Measurements from ENCODE around the gene SMOC1.

Gene SMOC1

GRCh38 chr14:70005281-70005805 lies 126.1 kb downstream of the SMOC1 start:
- no peaks in the 10 kb centered on the region for H4K20me1 ChIP-seq (ENCODE audit: insufficient read depth, low read length)
- H3K36me3 ChIP-seq (ENCODE audit: insufficient read depth, low read length): no peaks in the 10 kb centered on the region
- no peak overlapping the region for H2AFZ ChIP-seq (ENCODE audit: low read length)
- no peaks in the 10 kb centered on the region for H3K79me2 ChIP-seq (ENCODE audit: insufficient read depth, low read length)
- H3K4me2 ChIP-seq (ENCODE audit: low read length): no peak overlapping the region
- no peak overlapping the region for H3K27ac ChIP-seq (ENCODE audit: low read depth, low read length, poor library complexity, severe bottlenecking)
- no peaks in the 10 kb centered on the region for H3K9me3 ChIP-seq (ENCODE audit: low read length)
- no peak overlapping the region for H3K9ac ChIP-seq (ENCODE audit: low read length)
- H3K4me3 ChIP-seq (ENCODE audit: low read depth, low read length, poor library complexity, severe bottlenecking): no peak overlapping the region
- no peaks in the 10 kb centered on the region for H3K9me2 ChIP-seq (ENCODE audit: low read depth, low read length)
- no peaks in the 10 kb centered on the region for H3K27me3 ChIP-seq (ENCODE audit: insufficient read depth, low read length)
- H3F3A ChIP-seq (ENCODE audit: insufficient read depth, low read length): no peaks in the 10 kb centered on the region
- H3K4me1 ChIP-seq (ENCODE audit: insufficient read depth, low read length, severe bottlenecking): no peaks in the 10 kb centered on the region
- TF ChIP-seq CTCF (IDR thresholded peaks at IDR 0.05; ENCODE audit: low read length) (no peak), EZH2 (IDR thresholded peaks at IDR 0.05; ENCODE audit: borderline replicate concordance, low read length) (no peak)

GRCh38 chr14:70006699-70007098 lies 127.5 kb downstream of the SMOC1 start:
- H3K4me3 ChIP-seq (ENCODE audit: low read depth, low read length, poor library complexity, severe bottlenecking): no peak overlapping the region
- TF ChIP-seq EZH2 (IDR thresholded peaks at IDR 0.05; ENCODE audit: borderline replicate concordance, low read length) (no peak), CTCF (IDR thresholded peaks at IDR 0.05; ENCODE audit: low read length) (no peak)
- no peaks in the 10 kb centered on the region for H3K9me3 ChIP-seq (ENCODE audit: low read length)
- no peak overlapping the region for H3K27ac ChIP-seq (ENCODE audit: low read depth, low read length, poor library complexity, severe bottlenecking)
- no peak overlapping the region for H3K9ac ChIP-seq (ENCODE audit: low read length)
- no peak overlapping the region for H2AFZ ChIP-seq (ENCODE audit: low read length)
- no peak overlapping the region for H3K4me2 ChIP-seq (ENCODE audit: low read length)
- H3K36me3 ChIP-seq (ENCODE audit: insufficient read depth, low read length): no peaks in the 10 kb centered on the region
- no peaks in the 10 kb centered on the region for H3K79me2 ChIP-seq (ENCODE audit: insufficient read depth, low read length)
- no peaks in the 10 kb centered on the region for H3K27me3 ChIP-seq (ENCODE audit: insufficient read depth, low read length)
- H4K20me1 ChIP-seq (ENCODE audit: insufficient read depth, low read length): no peaks in the 10 kb centered on the region
- H3K9me2 ChIP-seq (ENCODE audit: low read depth, low read length): no peaks in the 10 kb centered on the region
- H3K4me1 ChIP-seq (ENCODE audit: insufficient read depth, low read length, severe bottlenecking): no peaks in the 10 kb centered on the region
- H3F3A ChIP-seq (ENCODE audit: insufficient read depth, low read length): no peaks in the 10 kb centered on the region

GRCh38 chr14:70008284-70009262 lies 129.4 kb downstream of the SMOC1 start:
- H3K27ac ChIP-seq (ENCODE audit: low read depth, low read length, poor library complexity, severe bottlenecking): no peak overlapping the region
- H3F3A ChIP-seq (ENCODE audit: insufficient read depth, low read length): no peaks in the 10 kb centered on the region
- no peaks in the 10 kb centered on the region for H3K27me3 ChIP-seq (ENCODE audit: insufficient read depth, low read length)
- H3K36me3 ChIP-seq (ENCODE audit: insufficient read depth, low read length): no peaks in the 10 kb centered on the region
- H3K79me2 ChIP-seq (ENCODE audit: insufficient read depth, low read length): no peaks in the 10 kb centered on the region
- no peak overlapping the region for H2AFZ ChIP-seq (ENCODE audit: low read length)
- no peak overlapping the region for H3K4me2 ChIP-seq (ENCODE audit: low read length)
- no peak overlapping the region for H3K9ac ChIP-seq (ENCODE audit: low read length)
- H3K4me1 ChIP-seq (ENCODE audit: insufficient read depth, low read length, severe bottlenecking): no peaks in the 10 kb centered on the region
- H3K9me3 ChIP-seq (ENCODE audit: low read length): no peaks in the 10 kb centered on the region
- H3K4me3 ChIP-seq (ENCODE audit: low read depth, low read length, poor library complexity, severe bottlenecking): no peak overlapping the region
- TF ChIP-seq EZH2 (IDR thresholded peaks at IDR 0.05; ENCODE audit: borderline replicate concordance, low read length): no peak
- no peak for TF ChIP-seq CTCF (IDR thresholded peaks at IDR 0.05; ENCODE audit: low read length)
- no peaks in the 10 kb centered on the region for H3K9me2 ChIP-seq (ENCODE audit: low read depth, low read length)
- H4K20me1 ChIP-seq (ENCODE audit: insufficient read depth, low read length): no peaks in the 10 kb centered on the region
